H1 (cell line): ENCODE data around the gene PLGRKT. TPM values are rescaled to one million over a fixed set of nuclear protein-coding genes. Genes with fewer than 3 reads are reported as not detected.

Experiments used
- CTCF ChIA-PET: fragments of 300-600 bp; sonication (Branson Sonifier 250); formaldehyde crosslinking; loops from one replicate; lab custom pipeline; 2021; ENCODE audit not compliant: partially characterized antibody; lab: Charles Lee
- POLR2A ChIA-PET: fragments of 300-600 bp; sonication (Branson Sonifier 250); formaldehyde crosslinking; loops from one replicate; lab custom pipeline; 2021; ENCODE audit warnings: inconsistent platforms; ENCODE audit not compliant: partially characterized antibody; lab: Charles Lee
- DNase-seq, 2 experiments: peaks; one replicate each; pipeline versions ENCODE4 v3.0.0 to v3.0.0-alpha.2; 2010 to 2022; ENCODE audit warnings: low spot score in 2 of 2, low read depth in 1 of 2, mixed read lengths in 1 of 2
- FAIRE-seq: peaks from 2 replicates; lab custom pipeline; 2011; peaks lifted over from hg19 to GRCh38; lab: Jason Lieb, UNC
- H2AFZ ChIP-seq: 2 replicates; pipeline ENCODE4 v1.8.1; 2012; ENCODE audit warnings: low read length, inconsistent platforms
- H2AK5ac ChIP-seq: 2 replicates; pipeline ENCODE4 v1.6.1; 2013; ENCODE audit warnings: low read depth, low read length
- H2BK120ac ChIP-seq: replicated peaks from 2 replicates; pipeline ENCODE3; 2013; ENCODE audit warnings: low read depth, low read length, inconsistent platforms
- H2BK12ac ChIP-seq: 2 replicates; pipeline ENCODE4 v1.6.1; 2013; ENCODE audit warnings: low read depth, low read length
- H2BK15ac ChIP-seq: 2 replicates; pipeline ENCODE4 v1.6.1; 2013; ENCODE audit warnings: low read length
- H2BK20ac ChIP-seq: 2 replicates; pipeline ENCODE4 v1.6.1; 2013; ENCODE audit warnings: low read length
- H2BK5ac ChIP-seq: 2 replicates; pipeline ENCODE4 v1.6.1; 2013; ENCODE audit warnings: low read depth, low read length
- H3K14ac ChIP-seq: 2 replicates; pipeline ENCODE4 v1.6.1; 2013; ENCODE audit warnings: inconsistent platforms; ENCODE audit not compliant: insufficient read length
- H3K18ac ChIP-seq: 2 replicates; pipeline ENCODE4 v1.6.1; 2013; ENCODE audit warnings: low read length; ENCODE audit errors: extremely low read depth
- H3K23ac ChIP-seq: 2 replicates; pipeline ENCODE4 v1.6.1; 2013; ENCODE audit warnings: inconsistent platforms; ENCODE audit not compliant: insufficient read length
- H3K23me2 ChIP-seq: 2 replicates; pipeline ENCODE4 v1.6.1; 2013; ENCODE audit warnings: low read depth, low read length
- H3K27ac ChIP-seq: 2 replicates; pipeline ENCODE4 v1.6.1; 2011; ENCODE audit warnings: low read depth, low read length, inconsistent platforms
- H3K27me3 ChIP-seq, 4 experiments: replicated peaks in 1 of 4; 1 replicate in 1 of 4; 2 replicates in 3 of 4; pipeline versions ENCODE4 v1.6.1 to v1.8.1; 2011 to 2013; ENCODE audit warnings: low read length in 3 of 4, mild to moderate bottlenecking in 3 of 4, inconsistent platforms in 2 of 4, mixed read lengths in 2 of 4, moderate library complexity in 1 of 4; ENCODE audit not compliant: control insufficient read depth in 3 of 4, insufficient read depth in 3 of 4; ENCODE audit errors: extremely low read depth in 1 of 4
- H3K36me3 ChIP-seq, 4 experiments: 2 replicates each; pipeline versions ENCODE4 v1.6.1 to v1.8.1; 2011 to 2013; ENCODE audit warnings: mild to moderate bottlenecking in 4 of 4, low read length in 3 of 4, moderate library complexity in 2 of 4, control low read depth in 1 of 4, inconsistent platforms in 1 of 4; ENCODE audit not compliant: insufficient read depth in 4 of 4, control insufficient read depth in 2 of 4
- H3K4ac ChIP-seq: replicated peaks from 2 replicates; pipeline ENCODE3; 2013; ENCODE audit warnings: low read length, low read depth, mixed read lengths, inconsistent platforms; ENCODE audit not compliant: insufficient read length
- H3K4me1 ChIP-seq, 4 experiments: replicated peaks in 1 of 4; 1 replicate in 1 of 4; 2 replicates in 3 of 4; pipeline versions ENCODE4 v1.6.1 to v1.8.1; 2011 to 2013; ENCODE audit warnings: low read length in 3 of 4, inconsistent platforms in 2 of 4, mixed read lengths in 1 of 4; ENCODE audit not compliant: insufficient read depth in 4 of 4, control insufficient read depth in 3 of 4
- H3K4me2 ChIP-seq, 2 experiments: 2 replicates each; pipeline versions ENCODE4 v1.6.1 to v1.8.1; 2011 to 2013; ENCODE audit warnings: low read depth in 2 of 2, low read length in 2 of 2, control low read depth in 1 of 2, inconsistent platforms in 1 of 2, mild to moderate bottlenecking in 1 of 2; ENCODE audit not compliant: insufficient read depth in 1 of 2
- H3K4me3 ChIP-seq, 4 experiments: fragments of 200-600, 300-600 bp in 1 of 4; sonication (generic), shearing (Covaris generic), sonication (Bioruptor Twin) in 1 of 4; 2 replicates each; pipeline versions ENCODE4 v1.5.1 to v1.8.1; 2011 to 2016; ENCODE audit warnings: low read length in 4 of 4, low read depth in 3 of 4, control low read depth in 2 of 4, inconsistent platforms in 2 of 4, mild to moderate bottlenecking in 2 of 4, mixed read lengths in 1 of 4, moderate library complexity in 1 of 4; ENCODE audit not compliant: insufficient read depth in 2 of 4; ENCODE audit errors: extremely low read depth in 1 of 4
- H3K56ac ChIP-seq: replicated peaks from 2 replicates; pipeline ENCODE3; 2013; ENCODE audit warnings: low read depth, mild to moderate bottlenecking, mixed read lengths, low read length, inconsistent platforms; ENCODE audit not compliant: insufficient read length
- H3K79me1 ChIP-seq: 2 replicates; pipeline ENCODE4 v1.6.1; 2013; ENCODE audit warnings: low read depth, low read length, control low read depth
- H3K79me2 ChIP-seq, 2 experiments: 2 replicates each; pipeline versions ENCODE4 v1.6.1 to v1.8.1; 2012 to 2013; ENCODE audit warnings: low read length in 2 of 2, mild to moderate bottlenecking in 2 of 2, inconsistent platforms in 1 of 2; ENCODE audit not compliant: insufficient read depth in 2 of 2, control insufficient read depth in 1 of 2
- H3K9ac ChIP-seq, 4 experiments: replicated peaks in 1 of 4; 1 replicate in 1 of 4; 2 replicates in 3 of 4; pipeline versions ENCODE4 v1.6.1 to v1.8.1; 2011 to 2013; ENCODE audit warnings: low read depth in 3 of 4, low read length in 3 of 4, control low read depth in 2 of 4, mild to moderate bottlenecking in 2 of 4, moderate library complexity in 2 of 4, inconsistent platforms in 1 of 4; ENCODE audit errors: extremely low read depth in 1 of 4
- H3K9me3 ChIP-seq, 2 experiments: 2 replicates each; pipeline versions ENCODE4 v1.6.1 to v1.8.1; 2012 to 2013; ENCODE audit warnings: mild to moderate bottlenecking in 2 of 2, moderate library complexity in 2 of 2, control low read depth in 1 of 2, inconsistent platforms in 1 of 2, low read depth in 1 of 2, low read length in 1 of 2, mixed read lengths in 1 of 2; ENCODE audit not compliant: insufficient read depth in 2 of 2
- H4K20me1 ChIP-seq, 2 experiments: replicated peaks in 1 of 2; 2 replicates each; pipeline versions ENCODE3 to v1.8.1; 2011 to 2013; ENCODE audit warnings: inconsistent platforms in 2 of 2, low read length in 2 of 2, mild to moderate bottlenecking in 1 of 2; ENCODE audit not compliant: insufficient read depth in 2 of 2, control insufficient read depth in 1 of 2
- H4K5ac ChIP-seq: 2 replicates; pipeline ENCODE4 v1.6.1; 2013; ENCODE audit warnings: low read length, low read depth, mixed read lengths, inconsistent platforms; ENCODE audit not compliant: insufficient read length
- H4K8ac ChIP-seq: 2 replicates; pipeline ENCODE4 v1.8.0; 2013; ENCODE audit warnings: mild to moderate bottlenecking, moderate library complexity, low read length, inconsistent platforms; ENCODE audit not compliant: insufficient read depth; ENCODE audit errors: extremely low read depth
- H4K91ac ChIP-seq: replicated peaks from 2 replicates; pipeline ENCODE3; 2013; ENCODE audit warnings: low read length, mixed read lengths, inconsistent platforms; ENCODE audit not compliant: insufficient read length
- WGBS, 2 experiments: shearing (Covaris generic) in 1 of 2; methylation state at CpG; one replicate each; pipeline versions ENCODE4 v1.1.6 to v1.1.7; 2013 to 2015; ENCODE audit warnings: low lambda C conversion rate in 2 of 2, mixed read lengths in 2 of 2, inconsistent platforms in 1 of 2, low coverage in 1 of 2, missing lambda C conversion rate in 1 of 2; ENCODE audit not compliant: insufficient replicate concordance in 2 of 2, insufficient coverage in 1 of 2, insufficient read length in 1 of 2; ENCODE audit errors: extremely low coverage in 1 of 2, missing lambda C conversion rate in 1 of 2; 5-methylcytosine and 5-hydroxymethylcytosine counted together
- polyA plus RNA-seq, 7 experiments: library from polyadenylated mRNA; depleted of rRNA in 3 of 7; stranded (reverse) in 5 of 7; unstranded in 2 of 7; fragments of >200 nt in 5 of 7; fragments of 200-250 nt in 2 of 7; gene quantifications; 1 replicate in 5 of 7; 2 replicates in 1 of 7; 4 replicates in 1 of 7; pipeline versions ENCODE4 v1.2.1 to v1.2.3, GENCODE V29; 2011 to 2013; ENCODE audit warnings: missing spikeins in 2 of 7, mixed read lengths in 2 of 7
- total RNA-seq: library from RNA; stranded (reverse); fragmentation: NEBNext Ultra II Directional; extraction: Animal tissue kit (Norgen Biotek cat#: 25700); gene quantifications from 2 replicates; pipeline ENCODE4 v1.2.1, GENCODE V29; 2021

PLGRKT gene
- total and polyA plus RNA-seq, 2 of the 8 experiments (the other 6 are each of a cell fraction or from before 2014, with no cell fraction given), result 5.4 to 15.7 TPM

- no peak for DNase-seq
- Histone ChIP-seq H2BK15ac (no peak overlapping the region), H3K36me3 (no peaks in the 10 kb centered on the region), H3K27me3 (no peaks in the 10 kb centered on the region), H2BK12ac (no peak overlapping the region), H3K4me2 (no peak overlapping the region), H3K23ac (no peak overlapping the region), H3K27ac (no peak overlapping the region), H2AFZ (no peak overlapping the region), H2AK5ac (no peak overlapping the region), H3K4me3 (no peak overlapping the region), H4K20me1 (no peaks in the 10 kb centered on the region), H4K5ac (no peak overlapping the region), H3K79me1 (no peaks in the 10 kb centered on the region), H2BK120ac (no peak overlapping the region), H3K23me2 (no peaks in the 10 kb centered on the region), H3K18ac (no peak overlapping the region), H3K56ac (no peak overlapping the region), H3K9ac (no peak overlapping the region), H3K4me1 (peaks cover 0 to 2% (median 0%) of the 10 kb centered on the region in 4 experiments; a peak in 1 of 7 replicates), H3K14ac (no peak overlapping the region), H3K4ac (no peak overlapping the region), H2BK20ac (no peak overlapping the region), H3K9me3 (no peaks in the 10 kb centered on the region; a peak in 1 of 4 replicates), H3K79me2 (no peaks in the 10 kb centered on the region), H2BK5ac (no peak overlapping the region), H4K91ac (no peak overlapping the region), H4K8ac (no peak overlapping the region)
- 90% methylated on average over 6 of the region's 6 CpGs; no CpG with 5 or more reads in 1 of the 2 experiments for WGBS, 2 experiments
- no peak for FAIRE-seq
- CTCF ChIA-PET, result interaction anchor here (0.6 to 0.9 kb wide), 2 partner anchors 12 to 74 kb away, joined by 3 to 4 read pairs; partner anchors contain the start of gene CD274
- POLR2A ChIA-PET, result interaction anchor here (0.6 kb wide), 1 partner anchor 46 kb away, joined by 3 read pairs; no protein-coding TSS in a partner anchor
Observed at GRCh38 chr9:5375790-5376477, 61.8 kb downstream of the PLGRKT start.
